Dermis blood vessel endothelial cell (primary cell): Measurements from ENCODE around the gene CNTN3. TPM values are rescaled to one million over a fixed set of nuclear protein-coding genes. Genes with fewer than 3 reads are reported as not detected.

Experiments used
- DNase-seq: peaks from one replicate; pipeline ENCODE4 v3.0.0; 2010
- total RNA-seq: library from RNA; depleted of rRNA; stranded (reverse); fragments of >200 nt; gene quantifications from 2 replicates; pipeline ENCODE4 v1.2.3, GENCODE V29; 2014

Gene CNTN3
- total RNA-seq, result not detected in 2 replicates

DNA sequence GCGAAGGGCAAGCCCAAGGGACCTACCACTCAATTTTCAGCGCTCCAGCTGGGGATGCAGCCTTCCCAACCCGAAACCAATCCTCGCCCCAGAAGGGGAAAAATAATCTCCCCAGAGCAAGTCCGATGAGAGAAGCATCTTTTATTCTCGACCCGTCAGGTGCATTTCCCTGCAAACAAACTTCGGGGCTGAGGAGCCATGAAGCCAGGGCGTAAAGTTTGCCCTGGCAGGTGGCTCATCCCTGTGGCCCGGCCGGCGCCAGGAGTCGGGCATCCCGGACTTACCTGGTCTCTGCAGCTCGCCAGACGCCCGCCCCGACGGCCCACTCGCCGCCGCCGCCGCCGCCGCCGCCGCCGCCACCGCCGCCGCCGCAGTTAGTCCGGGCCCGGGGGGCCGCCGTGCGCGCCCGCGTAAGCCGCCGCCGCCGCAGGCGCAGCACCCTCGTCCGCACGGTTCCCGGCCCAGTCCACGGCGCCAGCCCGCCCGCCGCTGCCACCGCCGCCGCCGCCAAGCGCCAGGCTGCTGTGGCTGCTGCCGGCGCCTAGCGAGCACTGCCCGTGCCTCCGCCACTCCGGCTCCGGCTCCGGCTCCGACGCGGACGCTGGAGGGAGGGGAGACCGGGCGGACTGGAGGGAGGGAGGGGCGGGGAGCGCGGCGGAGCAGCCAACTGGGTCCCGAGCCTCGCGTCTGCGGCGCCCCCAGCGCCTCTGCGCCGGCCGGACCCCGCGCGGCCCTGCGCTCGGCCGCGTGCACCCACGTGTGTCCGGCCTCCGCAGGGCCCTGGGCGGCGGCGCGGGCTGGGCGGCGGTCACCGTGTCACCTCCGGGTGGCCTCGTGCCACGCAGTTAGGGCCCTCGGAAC lies at the start of gene CNTN3:
TSS of gene CNTN3 (minus strand) at position 553 of the 861 bp plus-strand sequence. CDS start 93,547 bp downstream, outside the sequence.
- no peak for DNase-seq

DNA sequence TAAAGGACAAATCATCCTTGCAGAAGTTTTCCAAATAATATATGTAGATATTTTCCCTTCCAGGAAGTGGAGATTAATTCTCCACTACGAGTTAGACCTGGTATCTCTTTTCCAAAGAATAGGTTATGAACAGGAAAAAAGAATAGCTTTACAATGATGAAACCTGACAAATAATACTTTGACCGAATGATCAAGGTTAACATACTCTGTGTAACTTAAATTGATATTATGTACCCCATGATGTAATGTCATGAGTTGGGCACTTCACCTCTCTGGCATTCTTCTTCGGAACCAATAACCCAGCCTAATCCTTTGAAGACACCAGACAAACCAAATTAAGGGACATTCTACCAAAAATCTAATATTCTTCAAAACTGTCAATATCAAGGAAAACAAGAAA lies 48.7 kb upstream of the CNTN3 start:
- no peak for DNase-seq

DNA sequence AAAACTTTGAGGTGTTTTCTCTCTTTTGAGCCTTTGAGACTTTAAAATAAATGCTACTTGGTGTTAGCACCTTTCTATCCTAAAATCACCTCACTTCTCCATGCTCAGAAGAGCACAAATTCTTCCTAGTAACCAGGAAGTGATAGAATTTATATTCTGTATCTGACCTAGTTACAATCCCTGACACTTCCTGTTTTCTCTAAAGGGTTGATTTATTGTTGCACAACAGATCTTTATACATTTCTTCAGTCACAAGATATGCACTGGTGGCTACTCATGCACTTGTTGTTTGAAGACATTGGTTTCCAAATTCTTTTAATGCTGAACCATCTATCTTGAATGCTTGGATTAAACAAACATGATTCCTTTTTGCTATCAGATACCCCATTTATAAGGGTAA lies 47.2 kb upstream of the CNTN3 start:
- no peak for DNase-seq

DNA sequence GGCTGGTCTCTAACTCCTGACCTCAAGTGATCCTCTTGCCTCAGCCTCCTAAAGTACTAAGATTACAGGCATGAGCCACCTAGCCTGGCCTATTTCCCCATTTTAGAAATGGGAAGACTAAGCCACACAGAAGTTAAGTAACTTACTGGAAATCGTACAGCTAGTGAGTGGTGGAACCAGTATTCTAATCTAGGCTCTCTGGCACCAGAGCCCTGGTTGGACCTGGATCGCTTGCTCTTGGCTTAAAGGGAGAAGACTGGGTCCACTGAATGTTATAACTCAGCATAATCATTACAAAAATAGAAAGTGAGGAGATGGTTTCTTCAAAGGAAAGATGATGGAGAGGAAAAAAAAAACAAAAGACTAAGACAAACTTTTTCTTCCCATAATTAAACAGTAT lies 37.4 kb upstream of the CNTN3 start:
- DNase-seq, result no peak

DNA sequence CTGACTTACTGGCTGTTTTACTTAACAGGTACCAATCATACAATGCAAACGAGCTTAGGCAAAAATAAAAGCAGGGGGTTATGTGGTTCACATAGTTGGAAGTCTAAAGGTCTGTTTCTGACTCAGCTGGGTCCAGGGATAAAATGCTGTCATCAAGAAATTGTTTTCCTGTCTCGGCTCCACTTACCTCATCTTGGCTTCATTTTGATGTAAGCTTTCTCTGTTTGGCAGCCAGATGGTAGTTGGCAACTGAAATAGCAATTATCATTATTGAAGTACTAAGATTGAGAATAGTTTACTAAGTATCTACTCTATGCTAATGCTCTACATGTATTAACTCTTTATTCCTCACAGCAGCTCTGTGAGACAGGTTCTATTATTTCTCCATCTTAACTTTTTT lies 36.8 kb upstream of the CNTN3 start:
- DNase-seq, result no peak

DNA sequence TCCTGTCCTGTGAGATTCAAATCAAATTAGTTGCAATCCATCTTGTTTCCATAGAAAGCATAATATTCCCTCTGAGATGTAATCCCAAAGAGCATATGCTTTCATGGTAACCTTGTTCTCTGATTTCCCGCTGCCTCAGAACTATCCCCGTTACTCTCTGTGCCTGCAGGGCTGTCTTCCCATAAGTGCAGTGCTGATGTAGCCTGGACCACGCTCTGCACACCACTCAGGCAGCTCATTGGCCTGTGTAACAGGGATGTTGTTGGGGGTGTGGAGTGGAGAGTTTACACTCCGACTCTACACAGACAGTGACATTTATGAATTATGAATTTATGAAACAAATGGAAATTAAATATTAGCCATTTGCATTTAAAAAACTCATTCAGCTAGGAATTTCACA lies 33.6 kb upstream of the CNTN3 start:
- no peak for DNase-seq

DNA sequence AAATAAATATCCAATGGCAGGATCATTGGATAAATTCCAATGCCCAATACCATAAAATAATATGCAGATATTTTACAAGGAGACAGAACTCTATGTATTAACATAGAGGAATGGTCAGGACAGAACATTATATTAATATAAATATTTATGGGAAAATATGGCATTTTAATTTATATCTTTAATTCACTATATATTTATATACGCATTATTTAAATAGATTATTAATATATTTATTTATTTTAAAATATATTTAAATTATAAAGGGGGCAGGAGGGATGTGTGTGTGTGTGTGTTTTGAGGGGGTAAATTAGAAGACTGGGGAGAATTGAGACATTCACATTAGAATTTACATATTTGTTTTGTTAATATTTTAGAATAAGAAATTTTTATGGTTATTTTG lies 31.6 kb upstream of the CNTN3 start:
- no peak for DNase-seq

DNA sequence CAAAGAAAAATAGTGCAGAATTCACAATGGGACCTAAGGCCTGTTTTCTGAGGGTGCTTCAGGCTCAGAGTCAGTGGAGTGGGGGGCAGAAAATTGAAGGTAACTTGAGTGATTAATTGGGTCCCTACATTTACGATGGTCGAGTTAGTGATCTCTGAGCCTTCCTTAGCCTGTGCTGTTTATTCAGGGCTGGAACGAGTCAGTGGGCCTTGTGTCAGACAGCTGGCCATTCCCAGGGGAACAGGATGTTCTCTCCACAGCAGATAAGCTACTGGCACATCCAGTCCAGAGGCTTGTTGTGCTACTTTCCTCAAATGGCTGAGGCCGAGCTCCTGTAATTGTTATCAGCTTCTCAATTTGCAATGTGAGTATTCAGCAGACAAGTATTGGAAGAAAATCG lies 29.2 kb upstream of the CNTN3 start:
- DNase-seq, result no peak

DNA sequence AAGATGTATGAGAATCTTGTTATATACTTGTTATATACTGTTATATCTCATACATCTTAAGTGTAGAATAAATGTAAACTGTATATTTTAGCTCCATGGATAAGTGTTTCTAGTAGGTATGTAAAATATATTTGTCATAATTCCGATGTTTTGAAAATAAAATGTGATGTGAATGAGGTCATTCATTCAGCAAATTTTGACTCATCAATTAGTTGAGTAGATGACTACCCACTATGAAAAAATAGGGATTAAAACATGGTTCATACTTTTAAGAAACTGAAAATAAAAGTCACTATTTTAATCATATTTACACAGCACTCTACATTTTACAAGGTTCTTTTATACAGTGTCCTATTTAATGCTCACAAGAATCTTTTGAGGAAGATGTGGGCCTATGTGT lies 28.4 kb upstream of the CNTN3 start:
- no peak for DNase-seq

DNA sequence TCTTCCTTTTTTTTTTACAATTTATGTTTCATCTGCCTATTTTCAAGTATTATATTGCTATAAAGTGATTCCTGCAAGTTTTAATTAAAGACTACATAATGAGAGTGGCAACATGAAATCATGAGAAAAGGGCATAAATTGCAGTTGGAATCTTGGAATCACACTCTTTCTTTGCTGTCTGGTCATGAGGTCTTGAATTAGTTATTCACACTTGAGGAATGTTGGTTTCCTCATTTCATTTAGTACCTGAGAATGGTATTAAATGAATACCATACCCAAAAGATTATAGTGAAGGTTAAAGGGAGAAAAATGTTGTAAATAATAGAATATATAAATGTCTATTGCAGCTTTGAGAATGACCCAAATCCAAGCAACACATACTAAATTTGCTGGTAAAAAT lies 25.8 kb upstream of the CNTN3 start:
- DNase-seq, result no peak

DNA sequence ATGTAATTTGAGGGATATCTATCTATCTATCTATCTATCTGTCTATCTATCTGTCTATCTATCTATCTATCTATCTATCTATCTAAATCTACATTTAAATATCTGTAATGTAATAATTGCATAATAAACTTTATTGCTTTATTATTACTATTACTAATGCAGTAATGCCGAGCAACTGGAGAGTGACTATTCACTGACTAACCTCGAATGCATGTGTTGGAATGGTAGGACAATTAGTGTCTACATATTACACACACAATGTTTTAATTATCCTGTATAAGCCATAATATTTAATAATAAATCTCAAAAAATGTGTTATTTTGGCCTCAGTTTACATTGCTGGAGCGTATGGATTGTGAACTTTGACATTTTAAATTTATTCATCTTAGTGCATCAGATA lies 25.2 kb upstream of the CNTN3 start:
- no peak for DNase-seq

DNA sequence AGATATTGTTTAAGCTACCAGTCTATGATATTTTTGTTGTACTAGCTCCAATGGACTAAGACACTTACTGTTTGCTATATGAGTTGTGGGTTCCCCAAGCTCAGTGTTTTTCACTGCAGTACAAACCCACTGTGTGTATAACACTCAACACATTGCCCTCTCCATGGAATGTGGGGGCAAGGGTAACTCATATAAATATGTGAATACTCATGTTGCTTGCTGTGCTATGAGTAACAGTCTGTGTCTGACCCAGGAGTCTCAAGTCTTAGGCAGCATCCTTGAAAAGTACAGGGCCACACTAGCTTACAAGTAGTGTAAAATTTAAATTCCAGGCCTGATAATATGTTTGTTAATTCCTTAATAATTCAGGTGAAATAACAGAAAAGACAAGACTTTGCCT lies 22.5 kb upstream of the CNTN3 start:
- no peak for DNase-seq

DNA sequence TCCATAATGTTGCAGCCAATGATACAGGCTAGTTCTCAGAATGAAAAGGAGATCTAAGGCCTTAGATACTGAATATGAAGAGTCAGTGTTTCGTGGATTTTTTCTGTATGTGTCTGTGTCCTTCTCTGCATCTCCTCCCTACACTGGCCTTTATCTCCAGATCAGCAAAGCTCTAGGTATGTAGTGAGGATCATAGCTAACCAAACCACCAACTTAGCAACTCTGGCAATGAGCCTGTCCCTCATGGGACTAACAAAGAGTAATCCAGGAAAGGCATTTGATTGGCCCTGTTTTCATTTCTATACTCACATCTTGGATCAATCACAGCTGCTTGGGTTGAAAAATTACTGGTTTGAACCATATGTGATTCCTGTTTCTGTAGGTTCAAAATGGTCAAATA lies 18.6 kb upstream of the CNTN3 start:
- DNase-seq, result no peak

DNA sequence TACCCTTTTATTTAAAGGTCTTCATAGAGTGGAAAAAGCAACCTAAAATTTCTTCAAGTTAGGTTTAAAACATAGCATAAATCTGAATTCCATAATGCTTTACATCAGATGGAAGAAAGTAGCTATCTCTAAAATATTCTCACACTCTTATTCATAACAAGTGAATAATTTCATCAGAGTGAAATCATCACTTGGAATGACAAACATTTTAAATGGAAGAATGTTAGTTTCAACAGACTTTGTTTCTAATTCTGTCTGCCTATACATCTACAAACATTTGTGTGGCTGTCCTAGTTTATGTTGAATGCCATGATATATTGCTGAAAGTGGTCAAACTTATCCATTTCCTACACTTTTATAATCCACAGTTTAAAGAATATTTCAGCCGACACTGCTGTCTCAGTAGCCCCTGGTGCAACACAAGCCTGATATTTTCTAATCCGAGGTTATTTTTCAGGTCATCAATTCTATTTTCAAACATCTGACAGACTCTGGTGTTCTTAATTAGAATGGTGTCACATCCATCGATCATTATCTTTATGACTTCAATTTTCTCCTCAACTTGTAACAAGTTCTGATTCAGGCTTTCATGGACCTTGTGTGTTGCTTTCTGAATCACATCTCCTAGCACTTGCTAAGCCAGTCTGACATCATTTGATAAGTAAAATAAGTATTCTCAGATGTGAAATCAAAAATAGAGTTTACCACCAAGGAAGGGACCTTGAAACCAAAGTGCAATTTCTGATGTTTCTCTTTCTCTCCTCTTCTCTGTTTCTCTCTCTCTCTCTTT lies 17.1 kb upstream of the CNTN3 start:
- no peak for DNase-seq

DNA sequence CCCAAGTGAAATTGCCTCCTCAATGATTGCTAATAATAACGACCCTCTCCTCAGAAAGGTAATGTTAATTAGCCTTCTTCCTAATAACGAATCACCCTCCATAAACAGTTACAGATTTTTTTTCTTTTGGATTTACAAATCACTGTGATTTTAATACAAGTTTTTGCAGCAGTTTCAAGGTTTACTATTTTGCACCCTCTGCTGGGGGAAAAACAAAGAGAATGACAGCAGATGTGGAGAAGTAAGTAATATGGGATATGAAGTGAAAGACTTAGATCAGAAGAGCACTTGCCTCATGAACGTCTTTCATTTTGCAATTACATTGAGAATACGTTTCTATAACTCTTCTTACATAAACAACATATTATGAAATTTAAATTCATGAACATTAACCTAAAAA lies 16.1 kb upstream of the CNTN3 start:
- DNase-seq, result no peak

DNA sequence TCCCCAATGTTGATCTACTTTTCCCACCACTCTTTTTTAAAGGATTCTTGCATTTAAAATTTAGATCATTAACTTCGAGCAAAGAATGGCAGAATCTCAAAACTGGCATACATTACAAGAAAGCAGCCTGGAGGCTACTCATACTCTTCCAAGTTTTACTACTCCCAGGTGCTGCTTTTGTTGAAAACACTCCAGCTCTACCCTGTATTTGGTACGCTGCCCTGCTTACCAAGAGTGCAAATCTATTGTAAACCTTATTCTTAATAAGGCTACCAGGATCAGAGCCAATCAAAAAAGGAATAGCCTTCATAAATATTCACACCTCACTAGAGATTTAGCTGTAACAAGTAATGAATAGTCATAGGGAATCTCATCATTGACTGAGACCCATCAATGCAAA lies 11.6 kb upstream of the CNTN3 start:
- DNase-seq, result no peak

DNA sequence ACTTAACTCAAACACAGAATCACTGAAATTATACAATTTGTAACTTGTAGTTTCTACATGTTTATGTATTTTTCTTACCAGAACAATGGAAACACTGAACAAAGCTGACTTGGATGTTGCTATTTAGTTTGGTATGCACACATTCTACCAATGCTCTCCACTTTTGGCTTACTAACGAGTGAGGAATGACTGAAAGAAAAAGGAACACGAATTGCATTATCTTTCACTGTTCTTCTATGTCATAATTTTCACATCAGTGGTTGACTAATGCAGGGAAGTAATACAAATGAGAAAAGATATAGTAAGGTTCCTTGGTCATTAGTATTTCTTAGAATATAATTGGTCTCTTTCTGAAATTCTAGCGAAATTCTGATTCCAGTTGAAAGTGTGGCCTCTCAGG lies 9.8 kb upstream of the CNTN3 start:
- no peak for DNase-seq

DNA sequence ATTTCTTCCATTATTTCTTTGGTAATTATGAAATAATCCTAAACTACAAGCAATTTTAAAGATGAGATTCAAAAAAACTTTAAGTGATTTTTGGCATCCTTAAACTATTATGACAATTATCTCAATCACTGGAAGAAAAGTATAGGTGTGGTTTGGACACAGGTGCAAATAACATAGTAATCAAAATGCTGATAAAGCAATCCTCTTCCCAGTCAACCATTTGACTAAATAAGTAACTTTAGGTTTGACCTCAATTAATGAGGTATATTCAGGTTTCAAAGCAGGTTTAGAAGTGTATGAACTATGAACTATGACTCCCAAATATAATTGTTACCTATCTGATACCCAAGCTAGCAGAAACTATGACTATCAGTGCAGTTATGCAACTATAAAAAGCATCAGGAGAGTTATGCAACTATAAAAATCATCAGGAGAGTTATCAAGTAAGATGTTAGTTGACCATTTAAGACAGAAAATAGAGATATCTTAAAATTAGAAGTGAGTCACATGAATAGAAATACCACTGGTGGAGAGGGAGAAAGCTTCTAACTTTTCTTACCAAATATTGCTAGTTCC lies 8.9 kb upstream of the CNTN3 start:
- DNase-seq, result no peak

DNA sequence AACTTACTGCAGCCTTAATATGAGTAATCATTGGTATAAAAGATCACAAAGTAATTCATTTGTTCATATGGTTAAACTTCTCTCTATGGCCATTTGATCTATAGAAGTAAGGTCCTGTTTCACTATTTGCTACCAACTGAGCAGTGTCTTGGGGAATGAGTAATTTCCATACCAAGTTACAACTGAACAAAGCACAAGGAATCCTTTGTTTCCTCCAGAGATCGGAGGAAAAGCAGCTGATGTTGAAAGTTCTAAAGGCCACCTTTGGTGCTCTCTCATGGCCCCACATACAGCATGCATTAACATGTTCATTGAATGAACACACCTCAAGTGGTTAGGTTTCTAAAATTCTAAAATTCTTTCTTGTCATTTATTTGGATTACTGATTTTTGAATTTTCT lies 7.1 kb upstream of the CNTN3 start:
- DNase-seq, result no peak

DNA sequence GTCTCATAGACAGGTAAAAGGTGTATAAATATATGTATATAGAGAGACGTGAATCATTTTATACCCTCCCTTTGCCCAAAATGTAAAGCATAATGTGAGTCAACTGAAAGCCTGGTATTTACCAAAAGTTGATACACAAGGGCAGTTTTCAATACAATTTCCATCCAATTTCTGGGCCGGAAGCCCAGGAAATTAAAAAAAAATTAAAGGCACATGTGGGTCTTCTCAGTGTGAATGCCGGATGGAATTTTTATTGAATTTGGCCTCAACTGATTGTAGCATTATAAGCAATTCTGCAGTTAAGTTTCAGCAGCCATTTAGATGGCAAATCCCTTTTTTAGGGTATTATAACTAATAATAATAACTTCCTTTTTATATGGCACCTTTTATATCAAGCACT lies 3.3 kb upstream of the CNTN3 start:
- no peak for DNase-seq

DNA sequence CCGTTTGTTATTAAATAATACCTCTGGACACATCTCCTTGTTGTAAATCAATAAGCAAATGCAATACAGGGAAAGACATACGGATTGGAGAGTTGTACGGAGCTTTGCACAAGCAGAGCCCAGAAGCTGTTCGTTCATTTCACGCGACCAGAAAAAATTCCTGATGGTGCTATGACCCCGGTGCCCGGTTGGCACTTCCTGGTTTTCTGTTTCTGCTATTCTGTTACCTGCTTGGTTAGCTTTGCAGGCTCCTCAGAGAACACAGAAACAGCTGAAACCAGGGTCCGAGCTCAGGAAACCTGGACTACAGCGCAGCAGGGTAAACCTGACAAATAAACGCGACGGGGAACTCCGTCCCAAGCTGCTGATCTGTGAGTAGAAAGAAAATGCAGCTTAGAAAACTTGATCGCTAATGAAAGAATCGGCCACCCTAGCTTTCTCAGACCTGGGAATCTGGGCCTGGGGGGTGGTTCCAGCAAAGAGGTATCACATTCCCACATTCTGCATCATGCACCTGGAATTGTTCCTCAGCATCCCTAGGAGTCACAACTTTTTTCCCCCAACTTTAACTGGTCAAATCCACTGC lies 845 bp downstream of the CNTN3 start:
- no peak for DNase-seq

DNA sequence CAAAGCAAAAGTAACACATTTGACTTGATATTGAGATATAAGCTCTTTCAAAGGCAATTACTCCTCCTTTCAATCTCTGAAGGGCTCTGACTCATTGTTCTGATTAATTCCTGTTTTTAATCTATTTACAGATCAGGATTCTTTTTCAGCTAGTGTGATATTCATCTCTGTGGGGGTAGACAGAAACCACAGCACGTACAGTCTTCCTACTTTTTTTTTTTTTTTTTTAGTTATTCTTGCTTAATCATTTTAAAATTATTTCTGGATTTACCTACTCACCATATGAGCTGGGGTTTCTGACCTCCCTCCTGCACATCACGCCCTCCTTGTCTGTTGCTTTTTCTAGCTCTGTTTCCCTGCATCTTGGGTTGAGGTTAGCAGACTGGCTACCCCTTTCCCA lies 1.4 kb downstream of the CNTN3 start:
- no peak for DNase-seq

DNA sequence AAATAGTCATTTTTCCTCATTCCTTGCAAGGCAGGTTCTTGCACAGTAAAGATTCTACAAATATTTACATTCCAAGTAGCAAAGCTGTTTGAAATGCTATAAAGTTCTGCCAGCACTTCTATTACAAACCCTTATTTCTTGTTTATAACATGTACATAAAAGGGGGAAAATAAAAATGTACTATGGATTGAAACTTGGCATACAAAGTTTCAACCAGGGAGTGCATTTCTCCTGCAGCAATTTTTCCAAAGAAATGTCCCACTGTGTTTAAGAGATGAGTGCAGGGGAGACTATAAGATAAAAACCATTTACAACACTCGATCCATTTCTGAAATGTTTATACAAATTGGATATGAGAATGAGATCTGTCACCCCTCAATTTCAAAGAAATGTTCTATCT lies 3.3 kb downstream of the CNTN3 start:
- DNase-seq, result no peak

DNA sequence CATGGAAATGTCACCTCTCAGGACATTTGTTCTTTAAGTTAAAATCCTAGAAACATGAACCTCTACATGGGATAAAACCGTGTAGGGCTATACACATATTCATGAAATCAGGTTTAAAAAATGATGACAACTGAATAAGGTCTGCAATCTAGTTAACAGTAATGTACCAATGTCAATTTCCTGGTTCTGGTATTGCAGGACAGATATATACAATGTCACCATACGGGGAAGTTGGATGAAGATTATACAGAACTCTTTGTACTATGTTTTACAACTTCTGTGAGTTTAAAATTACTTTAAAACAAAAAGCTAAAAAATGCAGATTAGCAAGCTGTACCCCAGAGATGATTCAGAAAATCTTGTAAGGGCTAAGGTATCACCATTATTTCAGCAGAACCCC lies 6.7 kb downstream of the CNTN3 start:
- no peak for DNase-seq
